Measurements from ENCODE around the gene UNC93A.

Gene UNC93A

GRCh38 chr6:167293088-167293589 lies 2.0 kb downstream of the UNC93A start:
- POLR2A ChIA-PET (ENCODE audit: low non-redundant PET), result no interaction called here
- no peak for TF ChIP-seq CTCF (conservative IDR thresholded peaks at IDR 0.05; ENCODE audit: low read depth)
- CTCF ChIA-PET, result no interaction called here
- H3K27ac ChIP-seq, result no peak overlapping the region
- DNase-seq (ENCODE audit: low spot score), result no peak

- DNase-seq (ENCODE audit: low spot score), result no peak
- ChIA-PET CTCF (no interaction called here), POLR2A (ENCODE audit: low non-redundant PET) (no interaction called here)
- TF ChIP-seq CTCF (conservative IDR thresholded peaks at IDR 0.05; ENCODE audit: low read depth), result no peak
- H3K27ac ChIP-seq, result no peak overlapping the region
These were observed 2.5 kb downstream of the UNC93A start for GRCh38 chr6:167293590-167294091.

- no peak for DNase-seq (ENCODE audit: low spot score)
- no peak overlapping the region for H3K27ac ChIP-seq
- CTCF ChIA-PET, result no interaction called here
- TF ChIP-seq CTCF (conservative IDR thresholded peaks at IDR 0.05; ENCODE audit: low read depth), result no peak
- POLR2A ChIA-PET (ENCODE audit: low non-redundant PET), result no interaction called here
These were observed 3.1 kb downstream of the UNC93A start for GRCh38 chr6:167294241-167294640.

GRCh38 chr6:167294651-167295494 lies 3.8 kb downstream of the UNC93A start:
- POLR2A ChIA-PET (ENCODE audit: low non-redundant PET), result no interaction called here
- no peak for TF ChIP-seq CTCF (conservative IDR thresholded peaks at IDR 0.05; ENCODE audit: low read depth)
- no peak overlapping the region for H3K27ac ChIP-seq
- CTCF ChIA-PET, result no interaction called here
- DNase-seq (ENCODE audit: low spot score), result no peak

GRCh38 chr6:167295495-167296292 lies 4.6 kb downstream of the UNC93A start:
- ChIA-PET POLR2A (ENCODE audit: low non-redundant PET) (no interaction called here), CTCF (no interaction called here)
- H3K27ac ChIP-seq, result no peak overlapping the region
- no peak for TF ChIP-seq CTCF (conservative IDR thresholded peaks at IDR 0.05; ENCODE audit: low read depth)
- DNase-seq (ENCODE audit: low spot score), result no peak

- no peak for TF ChIP-seq CTCF (conservative IDR thresholded peaks at IDR 0.05; ENCODE audit: low read depth)
- no peak overlapping the region for H3K27ac ChIP-seq
- no peak for DNase-seq (ENCODE audit: low spot score)
- ChIA-PET CTCF (no interaction called here), POLR2A (ENCODE audit: low non-redundant PET) (no interaction called here)
These were observed 5.2 kb downstream of the UNC93A start for GRCh38 chr6:167296293-167296690.

All from RWPE1 (cell line).